Occipital lobe (tissue), 2 donors: ENCODE results near the gene PARN. TPM values are rescaled to one million over a fixed set of nuclear protein-coding genes. Genes with fewer than 3 reads are reported as not detected.
"Not testable (repeated sequence)": the region's sequence is repeated elsewhere in the genome, so short reads cannot be mapped to it uniquely, and the experiment has no call there.

Experiments
- DNase-seq: peaks from one replicate; lab custom pipeline; 2025; lab: John Stamatoyannopoulos, UW
- total RNA-seq: library from RNA; depleted of rRNA; stranded (reverse); fragments of >200 nt; gene quantifications from one replicate; pipeline ENCODE4 v1.2.3, GENCODE V29; 2014

Gene PARN
- total RNA-seq, 1 donor from 2014 or later, result 25.6 TPM

GRCh38 chr16:14437426-14437825 is 192.6 kb downstream of the PARN start:
- no peak for DNase-seq

GRCh38 chr16:14436401-14436955 is 193.6 kb downstream of the PARN start:
- no peak for DNase-seq

- DNase-seq, result no peak
These were observed 195.2 kb downstream of the PARN start for GRCh38 chr16:14434860-14435259.

- not testable (repeated sequence) for DNase-seq
These were observed 201.0 kb downstream of the PARN start for GRCh38 chr16:14428971-14429637.

- DNase-seq, result no peak
These were observed 202.0 kb downstream of the PARN start for GRCh38 chr16:14428043-14428442.

- DNase-seq, result peak; percentile 59
These were observed 202.6 kb downstream of the PARN start for GRCh38 chr16:14427371-14427948.

GRCh38 chr16:14424595-14424994 is 205.5 kb downstream of the PARN start:
- no peak for DNase-seq

- no peak for DNase-seq
These were observed 206.7 kb downstream of the PARN start for GRCh38 chr16:14423344-14423743.

- no peak for DNase-seq
These were observed 209.2 kb downstream of the PARN start for GRCh38 chr16:14420721-14421488.

GRCh38 chr16:14420243-14420642 is 209.8 kb downstream of the PARN start:
- DNase-seq, result not testable (repeated sequence)

- DNase-seq, result no peak
These were observed 210.2 kb downstream of the PARN start for GRCh38 chr16:14419817-14420216.

- no peak for DNase-seq
These were observed 211.2 kb downstream of the PARN start for GRCh38 chr16:14418795-14419225.

GRCh38 chr16:14416184-14416583 is 213.9 kb downstream of the PARN start:
- DNase-seq, result no peak

GRCh38 chr16:14415291-14415690 is 214.8 kb downstream of the PARN start:
- no peak for DNase-seq

- no peak for DNase-seq
These were observed 220.5 kb downstream of the PARN start for GRCh38 chr16:14409563-14409962.

- DNase-seq, result no peak
These were observed 222.2 kb downstream of the PARN start for GRCh38 chr16:14407786-14408399.

- DNase-seq, result no peak
These were observed 224.2 kb downstream of the PARN start for GRCh38 chr16:14405611-14406537.

GRCh38 chr16:14403001-14403389 is 227.1 kb downstream of the PARN start:
- not testable (repeated sequence) for DNase-seq

GRCh38 chr16:14402114-14403000 is 227.7 kb downstream of the PARN start:
- DNase-seq, result not testable (repeated sequence)

GRCh38 chr16:14401711-14402061 is 228.4 kb downstream of the PARN start:
- DNase-seq, result not testable (repeated sequence)
